Activated CD8-positive, alpha-beta memory T cell treated with anti-CD3 and anti-CD28 coated beads for 36 hours (primary cell): ENCODE data around the gene IRF4. TPM values are rescaled to one million over a fixed set of nuclear protein-coding genes. Genes with fewer than 3 reads are reported as not detected.

Experiments
- CTCF ChIA-PET: fragments of 350-600 bp; sonication (Branson Sonifier 250); formaldehyde crosslinking; loops from one replicate; lab custom pipeline; 2021; ENCODE audit warnings: antibody characterized with exemption; lab: Charles Lee
- POLR2A ChIA-PET: fragments of 350-600 bp; sonication (Branson Sonifier 250); formaldehyde crosslinking; loops from one replicate; lab custom pipeline; 2021; ENCODE audit warnings: antibody characterized with exemption; lab: Charles Lee
- total RNA-seq, 2 experiments: library from RNA; stranded (reverse); gene quantifications; one replicate each; pipeline ENCODE4 v1.2.3, GENCODE V29; 2021

IRF4 gene
- total RNA-seq, 2 experiments from 2014 or later = 659 to 662 TPM

DNA sequence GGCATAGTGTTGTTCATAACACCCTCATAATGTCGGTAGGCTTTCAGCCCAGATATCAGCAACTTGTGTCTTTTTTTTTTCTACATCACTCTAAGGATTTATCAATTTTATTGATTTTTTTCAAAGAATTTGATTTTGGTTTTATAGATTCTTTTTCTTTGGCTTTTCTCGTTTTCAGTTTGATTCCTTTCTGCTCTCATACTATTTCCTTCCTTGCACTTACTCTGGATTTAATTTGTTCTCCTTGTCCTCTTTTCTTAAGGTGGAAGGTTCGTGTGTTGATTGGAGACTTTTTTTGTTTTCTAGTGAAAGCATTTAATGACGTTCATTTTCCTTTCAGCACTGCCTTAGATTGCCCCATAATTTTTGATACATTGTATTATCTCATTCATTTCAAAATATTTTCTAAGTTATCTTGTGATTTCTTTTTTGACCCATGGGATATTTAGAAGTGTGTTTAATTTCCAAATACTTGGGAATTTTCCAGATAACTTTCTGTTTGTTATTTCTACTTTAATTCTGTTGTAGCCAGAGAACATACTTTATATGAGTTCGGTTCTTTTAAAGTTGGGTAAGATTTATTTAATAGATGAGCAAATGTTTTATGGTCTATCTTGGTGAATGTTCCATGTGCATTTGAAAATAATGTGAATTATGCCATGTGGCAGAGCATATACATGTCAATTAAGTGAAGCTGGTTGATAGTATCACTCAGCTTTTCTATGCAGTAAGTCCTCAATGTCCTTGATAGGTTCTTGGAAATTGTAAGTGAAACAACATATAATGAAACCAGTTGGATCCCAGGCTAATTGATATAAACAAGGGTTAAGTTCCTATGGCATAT, 62.8 kb downstream of the IRF4 start:
- POLR2A ChIA-PET = no interaction called here
- CTCF ChIA-PET = interaction anchor here (0.9 kb wide), 1 partner anchor 11 kb away, joined by 4 read pairs; no protein-coding TSS in a partner anchor

DNA sequence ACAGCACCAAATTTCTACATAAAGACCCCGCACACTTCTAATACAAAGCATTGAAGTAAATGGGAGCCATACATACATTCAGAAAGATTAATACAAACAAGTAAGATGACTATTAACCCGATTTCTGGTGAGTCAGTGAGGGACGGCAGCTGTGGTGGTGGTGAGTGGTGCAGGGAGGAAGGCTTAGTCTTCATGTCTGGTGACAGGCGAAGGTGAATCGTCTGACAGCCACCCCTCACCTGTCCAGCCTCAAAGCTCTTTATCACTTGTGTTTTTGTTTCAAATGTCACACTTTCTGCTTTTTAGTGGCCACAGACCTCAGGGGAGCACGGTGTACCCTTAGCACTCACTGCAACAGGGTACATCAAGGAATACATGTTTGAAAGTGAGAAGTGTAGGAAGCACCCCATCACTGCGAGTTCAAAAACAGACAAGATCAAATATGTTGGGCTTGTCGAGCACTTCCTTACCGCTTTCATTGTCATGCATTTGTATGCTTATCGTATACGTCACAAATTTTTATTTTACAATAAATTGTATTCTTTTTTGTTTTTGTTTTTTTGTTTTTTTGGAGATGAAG, 63.5 kb downstream of the IRF4 start:
- CTCF ChIA-PET = interaction anchor here (0.9 kb wide), 1 partner anchor 11 kb away, joined by 4 read pairs; no protein-coding TSS in a partner anchor
- POLR2A ChIA-PET = interaction anchor here (0.5 kb wide), 1 partner anchor 32 kb away, joined by 4 read pairs; no protein-coding TSS in a partner anchor

DNA sequence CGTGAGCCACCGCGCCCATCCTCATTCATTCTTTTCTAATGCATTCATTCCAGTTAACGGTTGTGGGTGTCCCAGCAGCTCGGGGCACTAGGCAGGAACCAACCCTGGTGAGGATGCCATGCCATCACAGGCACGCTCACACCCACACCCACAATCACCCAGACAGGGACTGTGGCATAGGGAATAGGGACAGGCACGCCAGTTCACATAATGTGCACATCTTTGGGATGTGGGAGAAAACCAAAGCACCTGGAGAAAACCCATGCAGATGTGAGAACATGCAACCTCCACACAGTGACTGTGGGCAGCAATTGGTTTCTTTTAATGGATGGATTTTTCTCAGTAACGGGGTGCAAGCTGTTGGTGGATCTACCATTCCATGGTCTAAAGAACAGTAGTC, 64.3 kb downstream of the IRF4 start:
- POLR2A ChIA-PET = no interaction called here
- CTCF ChIA-PET = no interaction called here

DNA sequence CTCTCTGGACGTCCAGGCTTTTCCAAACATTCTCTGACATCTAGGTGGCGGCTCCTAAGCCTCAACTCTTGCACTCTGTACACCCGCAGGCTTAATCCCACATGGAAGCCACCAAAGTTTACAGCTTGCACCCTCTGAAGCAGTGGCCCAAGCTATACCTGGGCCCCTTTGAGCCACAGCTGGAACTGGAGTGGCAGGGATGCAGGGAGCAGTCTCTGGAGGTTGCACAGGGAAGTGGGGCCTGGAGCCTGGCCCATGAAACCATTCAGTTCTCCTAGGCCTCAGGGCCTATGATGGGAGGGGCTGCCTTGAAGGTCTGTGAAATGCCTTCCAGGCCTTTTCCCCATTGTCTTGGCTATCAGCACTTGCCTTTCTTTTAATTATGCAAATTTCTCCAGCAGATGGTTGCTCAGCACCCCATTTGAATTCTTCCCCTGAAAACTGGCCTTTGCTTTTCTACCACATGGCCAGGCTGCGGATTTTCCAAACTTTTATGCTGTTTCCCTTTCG, 64.9 kb downstream of the IRF4 start:
- ChIA-PET POLR2A (no interaction called here), CTCF (no interaction called here)

DNA sequence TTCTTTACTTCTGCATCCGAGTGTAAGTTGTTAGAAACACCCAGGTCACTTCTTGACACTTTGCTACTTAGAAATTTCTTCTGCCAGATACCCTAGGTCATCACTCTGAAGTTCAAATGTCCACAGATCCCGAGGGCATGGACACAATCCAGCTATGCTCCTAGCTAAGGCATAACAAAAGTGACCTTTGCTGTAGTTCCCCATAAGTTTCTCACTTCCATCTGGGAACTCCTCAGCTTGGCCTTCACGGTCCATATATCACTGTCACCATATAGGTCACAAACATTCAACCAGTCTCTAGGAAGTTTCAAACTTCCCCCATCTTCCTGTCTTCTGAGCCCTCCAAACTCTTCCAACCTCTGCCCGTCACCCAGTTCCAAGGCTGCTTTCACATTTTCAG, 65.3 kb downstream of the IRF4 start:
- ChIA-PET CTCF (no interaction called here), POLR2A (no interaction called here)

Other genes with a start within 250 kb of the IRF4 start
- gene DUSP22, start 99.3 kb upstream of the IRF4 start, total RNA-seq = 10 to 100 TPM; 26.9 to 27.5 TPM